ENCODE data around the gene BIN1.
A peak's percentile ranks its signal among the peaks of the same experiment; 100 is the strongest.

Gene BIN1

GRCh38 chr2:127103243-127104165 lies 3.5 kb downstream of the BIN1 start:
- DNase-seq = no peak

- DNase-seq = no peak
Measured at GRCh38 chr2:127102521-127103242, 4.3 kb downstream of the BIN1 start.

GRCh38 chr2:127101756-127102477 lies 5.0 kb downstream of the BIN1 start:
- DNase-seq = no peak

GRCh38 chr2:127101048-127101611 lies 5.8 kb downstream of the BIN1 start:
- DNase-seq = no peak

GRCh38 chr2:127100251-127101047 lies 6.5 kb downstream of the BIN1 start:
- DNase-seq = no peak

- DNase-seq = no peak
Measured at GRCh38 chr2:127098711-127099110, 8.2 kb downstream of the BIN1 start.

- no peak for DNase-seq
Measured at GRCh38 chr2:127097841-127098651, 8.9 kb downstream of the BIN1 start.

GRCh38 chr2:127097471-127097765 lies 9.5 kb downstream of the BIN1 start:
- no peak for DNase-seq

GRCh38 chr2:127096718-127097470 lies 10.1 kb downstream of the BIN1 start:
- DNase-seq = no peak

- peak; percentile 25 to 52 (median 43) for DNase-seq
Measured at GRCh38 chr2:127096280-127096679, 10.7 kb downstream of the BIN1 start.

- no peak for DNase-seq
Measured at GRCh38 chr2:127095784-127096183, 11.2 kb downstream of the BIN1 start.

GRCh38 chr2:127095367-127095641 lies 11.7 kb downstream of the BIN1 start:
- DNase-seq = no peak

- no peak for DNase-seq
Measured at GRCh38 chr2:127094509-127095366, 12.2 kb downstream of the BIN1 start.

- DNase-seq = no peak
Measured at GRCh38 chr2:127093648-127094210, 13.2 kb downstream of the BIN1 start.

GRCh38 chr2:127092901-127093516 lies 13.9 kb downstream of the BIN1 start:
- no peak for DNase-seq

GRCh38 chr2:127092306-127092705 lies 14.6 kb downstream of the BIN1 start:
- DNase-seq = no peak

GRCh38 chr2:127091886-127092285 lies 15.1 kb downstream of the BIN1 start:
- no peak for DNase-seq

GRCh38 chr2:127091148-127091547 lies 15.8 kb downstream of the BIN1 start:
- no peak for DNase-seq
